ENCODE measurements around the gene MVB12B.

- no peak for TF ChIP-seq POLR2A (IDR thresholded peaks at IDR 0.05)
- no peak for TF ChIP-seq CTCF (IDR thresholded peaks at IDR 0.05 in 8 of 11, conservative IDR thresholded peaks at IDR 0.05 in 3 of 11)
- TF ChIP-seq POLR2AphosphoS5 (IDR thresholded peaks at IDR 0.05) = no peak
Measured at GRCh38 chr9:126536841-126537465, 210.3 kb downstream of the MVB12B start.
